Endometrial microvascular endothelial cells (primary cell): ENCODE data around the gene TMEM134. TPM values are rescaled to one million over a fixed set of nuclear protein-coding genes. Genes with fewer than 3 reads are reported as not detected.

Experiments
- in situ Hi-C: cut with HindIII; loops from 2 replicates; pipeline ENCODE4 v1.10.0; 2017; ENCODE audit warnings: low sequenced_read_pairs, low pct_unique_long_range_greater_than_20kb; ENCODE audit errors: inconsistent ontology term
- total RNA-seq: library from RNA; depleted of rRNA; stranded (reverse); fragments of >200 nt; gene quantifications from one replicate; pipeline ENCODE4 v1.2.3, GENCODE V29; 2015; ENCODE audit errors: inconsistent ontology term

Gene TMEM134
- total RNA-seq, 1 donor from 2014 or later = 39.0 TPM

DNA sequence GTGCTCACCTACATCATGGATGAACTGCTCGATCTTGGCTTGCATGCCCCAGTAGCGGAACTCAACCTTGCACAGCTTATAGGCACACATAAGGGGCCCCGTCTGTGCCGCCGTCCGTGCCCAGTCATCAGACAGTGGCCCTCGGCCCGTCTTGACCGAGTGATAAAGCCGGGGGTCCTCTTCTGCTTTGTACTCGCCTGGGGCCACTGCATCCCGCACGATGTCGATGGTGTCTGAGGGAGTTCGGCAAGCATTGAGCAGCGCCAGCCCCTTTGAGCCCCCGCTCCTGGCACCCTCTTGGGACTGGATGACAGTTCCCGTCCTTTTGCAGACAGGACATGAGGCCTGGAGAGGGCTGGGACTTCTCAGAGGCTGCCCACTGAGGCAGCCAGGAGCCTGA lies 32.8 kb upstream of the TMEM134 start:
- in situ Hi-C loops = no loop called here

DNA sequence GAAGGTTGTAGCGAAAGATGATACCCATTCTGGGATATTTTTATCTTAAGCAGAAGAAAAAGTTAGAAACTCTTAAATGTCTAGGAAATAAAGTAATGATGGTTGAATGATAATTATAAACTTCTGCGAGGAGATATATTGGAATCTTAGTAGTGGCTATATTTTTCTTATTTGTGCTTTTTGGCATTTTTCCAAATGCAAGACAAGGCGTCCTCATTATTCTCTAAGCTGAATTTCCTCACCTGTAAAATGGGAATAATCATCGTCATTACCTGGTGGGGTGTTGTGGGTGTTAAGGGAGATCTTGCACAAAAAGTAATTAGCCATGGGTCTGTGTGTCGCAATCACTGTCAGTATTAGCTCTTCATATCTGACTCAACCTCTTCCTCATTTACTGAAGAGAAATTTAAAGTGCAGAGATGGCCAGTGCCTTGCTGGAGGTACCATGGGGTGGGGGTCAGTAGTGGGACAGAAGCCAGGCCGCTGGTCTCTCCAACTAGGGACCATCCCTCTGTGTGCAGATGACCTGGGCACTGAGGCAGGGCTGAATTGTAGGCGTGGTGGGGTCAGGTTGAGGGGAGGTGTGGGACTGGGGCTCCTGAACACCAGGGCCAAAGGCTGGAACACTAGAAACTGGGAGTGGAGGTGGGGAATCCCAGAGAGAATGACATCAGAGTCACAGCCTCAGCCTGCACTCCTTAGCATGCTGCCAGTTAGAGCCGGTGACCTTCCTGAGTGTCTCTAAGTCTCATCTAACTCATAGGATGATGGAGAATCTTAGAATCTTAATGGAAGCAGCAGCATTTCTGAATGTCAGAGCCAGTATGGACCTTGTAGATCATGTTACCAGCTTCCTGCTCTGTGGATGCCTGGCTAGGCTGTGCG lies 32.0 kb upstream of the TMEM134 start:
- in situ Hi-C loops = no loop called here

DNA sequence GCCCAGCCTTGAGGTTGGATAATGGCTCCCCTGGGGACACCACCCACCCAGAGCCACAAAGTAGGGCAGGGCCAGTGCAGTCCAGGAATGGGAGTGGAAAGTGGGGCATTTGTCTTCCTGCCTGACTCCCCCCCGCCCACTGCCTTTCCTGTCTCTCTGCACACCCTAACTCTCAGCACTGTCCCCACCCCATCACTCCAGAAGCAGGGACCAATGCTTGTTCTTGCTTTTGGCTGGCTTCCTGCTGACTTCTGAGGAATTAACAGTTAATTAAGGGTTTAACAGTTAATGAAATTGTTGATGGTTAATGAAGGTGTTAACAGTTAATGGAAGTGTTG lies 31.4 kb upstream of the TMEM134 start:
- in situ Hi-C loops = no loop called here

DNA sequence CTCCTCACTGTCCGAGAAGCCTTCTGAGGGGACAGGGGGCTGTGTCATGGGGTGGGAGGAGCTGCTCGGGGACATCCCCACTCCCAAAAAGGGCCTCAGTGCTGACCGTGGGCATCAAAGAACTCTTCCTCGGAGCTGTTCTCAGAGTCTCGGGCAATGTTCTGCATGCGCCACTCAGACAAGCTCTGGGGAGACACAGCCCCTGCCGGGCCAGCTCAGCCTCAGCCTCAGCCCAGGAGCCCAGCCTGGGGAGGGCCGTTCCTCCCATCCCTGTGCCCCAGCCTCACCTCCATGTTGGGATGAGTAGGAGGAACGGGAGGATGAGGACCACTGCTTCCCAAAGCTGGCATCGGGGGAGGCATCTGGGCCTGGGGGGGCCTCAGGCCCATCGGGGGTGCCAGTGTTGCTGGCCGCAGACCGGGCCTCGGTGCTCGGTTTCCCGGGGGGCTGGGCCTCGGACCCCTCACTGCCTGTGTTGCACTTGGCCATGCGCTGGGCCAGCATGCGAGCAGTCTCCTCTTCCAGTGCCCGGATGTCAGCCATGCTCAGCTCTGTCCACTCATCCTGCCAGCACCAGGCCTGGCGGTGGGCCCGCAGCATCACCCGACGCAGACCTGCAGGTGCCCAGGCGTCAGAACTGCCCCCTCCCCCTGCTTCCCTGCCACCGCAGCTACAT lies 30.9 kb upstream of the TMEM134 start:
- in situ Hi-C loops = no loop called here

DNA sequence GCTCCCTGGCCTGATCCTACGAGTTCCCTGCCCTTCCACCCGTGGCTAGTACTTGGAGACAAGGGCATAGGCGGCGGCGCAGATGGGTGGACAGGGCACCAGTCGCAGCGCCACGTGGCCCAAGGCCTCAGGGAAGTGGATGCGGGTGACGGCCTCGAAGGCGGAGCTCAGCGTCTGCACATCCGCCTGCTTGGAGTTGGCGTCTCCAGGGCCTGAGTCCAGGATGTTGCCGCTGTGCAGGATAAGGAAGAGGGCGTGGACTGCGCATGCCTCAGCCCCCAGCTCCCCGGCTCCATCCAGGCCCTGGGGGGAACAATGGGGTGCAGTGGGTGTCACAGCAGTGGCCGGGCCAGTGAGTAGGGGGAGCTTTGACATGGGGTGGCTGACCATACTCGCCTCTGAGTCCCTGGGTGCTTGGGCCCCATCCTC lies 29.5 kb upstream of the TMEM134 start:
- in situ Hi-C loops = no loop called here

DNA sequence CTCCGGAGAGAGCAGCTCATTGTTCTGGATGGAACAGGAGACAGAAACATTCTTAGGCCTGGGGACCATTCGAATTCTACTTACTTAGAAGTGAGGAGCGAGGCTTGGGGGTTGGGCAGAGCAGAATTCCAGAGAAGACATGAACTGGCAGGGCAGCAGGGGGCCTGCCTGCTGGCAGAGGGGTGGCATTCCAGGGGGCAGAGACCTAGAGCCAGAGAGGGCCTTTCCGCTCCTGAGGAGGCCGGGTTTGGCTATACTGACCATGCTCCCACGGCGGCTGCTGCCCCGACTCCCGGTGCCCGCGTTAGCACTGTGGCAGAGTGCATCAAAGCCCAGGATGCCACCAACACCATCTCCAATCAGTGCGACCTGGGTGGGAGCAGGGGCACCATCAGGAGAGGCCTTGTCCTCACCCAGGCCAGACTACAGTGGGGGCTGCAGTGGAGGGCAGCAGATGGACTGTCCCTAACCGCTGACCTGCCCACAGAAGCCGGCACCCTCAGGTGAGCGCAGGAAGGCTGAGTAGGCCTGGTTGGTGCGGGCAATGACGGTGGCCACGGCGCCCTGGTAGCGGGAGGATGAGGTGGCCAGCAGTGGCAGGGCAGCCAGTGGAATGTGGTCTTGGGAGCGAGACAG lies 28.7 kb upstream of the TMEM134 start:
- in situ Hi-C loops = no loop called here

DNA sequence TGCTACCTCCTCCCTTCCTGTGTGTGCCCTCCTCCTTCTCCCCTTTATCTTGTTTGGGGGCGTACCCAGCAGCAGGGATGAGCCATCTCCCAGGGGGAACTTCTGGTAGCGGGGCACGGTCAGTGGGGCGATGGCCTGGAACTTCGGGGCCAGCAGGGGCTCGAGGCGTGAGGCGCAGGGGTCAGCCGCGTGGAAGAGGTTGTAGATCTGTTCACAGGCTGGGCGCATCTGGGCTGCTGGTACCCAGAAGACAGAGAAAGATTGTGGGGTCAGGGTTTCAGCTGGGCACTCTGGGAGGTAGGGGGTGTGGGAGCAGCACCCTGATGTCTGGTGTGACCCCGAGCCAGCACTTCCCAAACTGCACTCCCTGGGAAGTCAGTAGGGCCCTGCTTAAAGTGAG lies 27.1 kb upstream of the TMEM134 start:
- in situ Hi-C loops = no loop called here

DNA sequence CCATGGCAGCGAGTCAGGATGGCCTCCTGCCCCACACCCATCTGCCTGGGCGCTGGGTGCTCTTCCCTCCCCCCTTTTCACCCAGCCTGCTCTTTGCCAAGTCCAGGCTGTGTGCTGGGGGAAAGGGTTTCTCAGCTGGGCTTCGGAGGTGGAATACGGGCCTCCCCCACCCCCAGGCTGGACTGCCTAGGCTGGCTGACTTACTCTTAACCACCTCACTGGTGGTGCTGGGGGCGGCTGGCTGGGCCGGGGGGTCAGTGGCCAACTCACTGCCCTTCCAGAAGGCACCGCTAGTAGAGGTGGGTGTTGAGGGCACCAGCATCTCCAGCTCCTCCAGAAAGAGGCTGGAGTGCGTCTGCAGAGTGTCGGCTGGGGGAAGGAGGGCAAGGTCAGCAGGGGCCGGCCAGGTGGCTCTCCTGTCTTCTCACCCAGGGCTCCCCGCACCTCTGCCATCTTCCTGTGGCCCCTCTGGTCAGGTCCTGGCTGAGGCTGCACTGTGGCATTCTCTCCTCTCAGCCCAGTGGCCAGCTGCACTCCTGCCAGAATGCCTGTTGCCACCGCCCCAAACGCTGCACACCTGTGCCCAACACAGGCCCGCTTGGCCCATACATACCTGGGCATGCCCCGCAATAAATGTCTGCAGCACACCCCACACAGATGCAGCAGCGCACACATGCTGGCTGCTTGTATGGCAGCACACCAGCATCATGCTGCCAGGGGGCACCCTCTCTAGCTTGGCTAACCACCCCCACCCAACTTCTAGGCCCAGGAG lies 26.4 kb upstream of the TMEM134 start:
- in situ Hi-C loops = no loop called here

DNA sequence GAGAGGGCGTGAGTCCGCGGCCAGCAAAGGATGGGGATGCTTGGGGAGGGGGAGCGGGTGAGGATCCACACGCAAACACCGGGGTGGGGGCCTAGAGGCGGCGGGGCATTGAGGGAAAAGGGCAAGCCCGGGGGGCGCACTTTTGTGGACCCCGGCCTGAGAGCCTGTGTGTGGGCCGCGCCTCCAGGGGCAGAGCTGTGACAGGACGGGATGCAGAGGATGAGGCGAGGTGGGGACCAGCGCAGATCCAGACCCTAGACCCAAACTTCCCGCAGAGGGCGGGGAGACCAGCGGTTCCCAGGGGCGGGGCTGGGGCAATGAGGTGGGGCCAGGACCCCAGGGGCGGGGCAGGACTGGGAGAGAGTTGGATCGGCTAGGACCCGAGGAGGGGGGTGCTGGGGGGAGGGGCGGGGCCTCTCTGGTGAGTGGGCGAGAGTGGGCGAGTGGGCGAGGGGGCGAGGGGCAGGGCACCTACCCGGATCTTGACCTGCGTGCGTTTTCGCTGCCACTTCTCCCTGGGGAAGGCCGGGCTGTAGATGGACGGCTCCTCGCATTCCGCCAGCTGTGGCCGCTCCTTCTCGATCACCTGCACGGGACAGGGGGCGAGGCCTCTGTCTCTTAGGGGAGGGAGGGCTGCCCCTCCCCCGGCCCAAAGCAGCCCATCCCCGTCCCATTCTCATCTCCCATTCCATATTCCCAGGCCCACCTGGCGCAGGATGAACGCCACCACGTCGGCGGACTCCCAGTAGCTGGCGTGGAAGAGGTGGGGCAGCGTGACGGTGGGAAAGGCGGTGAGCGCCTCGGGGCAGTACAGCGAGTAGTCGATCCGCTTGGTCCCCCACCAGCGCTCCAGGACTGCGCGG lies 25.6 kb upstream of the TMEM134 start:
- in situ Hi-C loops = no loop called here

DNA sequence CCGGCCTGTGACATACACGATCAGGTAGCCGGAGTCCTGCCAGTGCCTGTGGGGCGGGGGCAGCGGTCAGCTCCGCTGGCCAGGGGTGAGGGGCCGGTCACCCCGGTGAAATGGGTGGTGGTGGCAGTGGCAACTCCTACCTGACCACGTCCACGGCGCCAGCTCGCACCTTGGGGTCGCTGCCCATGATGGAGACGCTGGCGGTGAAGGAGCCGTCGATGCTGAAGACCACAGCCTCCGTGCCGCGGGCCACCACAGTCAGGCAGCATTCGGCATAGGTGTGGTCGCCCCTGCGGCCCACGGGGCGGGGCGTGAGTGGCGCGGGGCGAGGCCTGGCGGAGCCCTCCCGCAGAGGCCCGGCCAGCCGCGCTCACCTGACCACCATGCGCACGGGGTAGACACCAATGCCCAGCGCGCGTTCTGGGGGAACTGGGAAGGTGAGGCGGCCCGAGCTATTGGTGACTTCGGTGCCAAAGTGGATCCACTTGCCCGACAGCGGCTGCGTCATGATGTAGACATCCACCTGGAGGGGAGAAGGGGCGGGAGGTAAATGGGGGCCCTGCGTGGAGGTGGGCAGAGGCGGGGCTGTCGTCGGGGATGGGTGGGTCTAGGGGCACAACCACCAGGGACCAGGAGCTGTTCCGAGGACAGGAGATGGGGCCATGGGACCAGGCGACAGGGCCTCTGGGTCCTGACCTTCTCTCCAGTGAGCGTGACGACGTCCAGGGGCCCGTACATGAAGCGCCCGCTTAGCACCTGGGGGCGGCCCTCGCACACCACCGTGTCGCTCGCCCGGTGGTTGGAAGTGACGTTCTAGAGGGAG lies 24.7 kb upstream of the TMEM134 start:
- in situ Hi-C loops = no loop called here

DNA sequence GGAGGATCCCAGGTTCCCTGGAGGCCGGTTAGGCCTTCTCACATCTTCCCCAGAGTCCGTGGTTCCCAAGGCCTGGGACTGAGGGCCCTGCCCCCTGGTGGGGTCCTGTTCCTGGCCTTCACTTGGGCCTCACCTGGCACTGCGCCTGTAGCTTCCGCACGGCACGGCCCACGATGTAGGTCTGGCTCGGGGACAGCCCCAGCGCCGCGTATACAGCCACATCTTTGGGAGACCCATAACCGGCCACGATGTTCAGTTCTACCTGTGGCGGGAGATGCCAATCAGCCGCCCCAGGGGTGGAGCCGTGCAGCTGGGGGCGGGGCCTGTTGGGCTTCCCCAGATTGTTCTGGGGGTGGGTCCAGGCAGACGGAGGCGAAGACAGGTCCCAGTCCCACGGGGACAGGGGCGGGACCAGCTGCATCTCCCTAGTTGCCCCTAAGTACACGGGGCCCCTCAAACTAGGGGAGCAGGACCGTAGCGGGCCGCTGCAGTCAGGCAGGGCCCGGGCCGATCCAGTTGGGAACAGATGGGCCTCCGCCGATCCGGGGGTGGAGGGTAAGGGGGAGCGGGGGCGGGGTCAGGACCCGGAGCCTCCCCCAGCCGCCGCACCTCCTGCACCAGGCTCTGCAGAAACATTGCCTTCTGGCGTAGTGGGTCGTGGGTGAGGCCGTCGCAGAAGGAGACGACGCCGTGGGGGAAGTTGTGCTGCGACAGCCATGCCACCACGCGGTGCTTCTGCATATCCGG lies 23.9 kb upstream of the TMEM134 start:
- in situ Hi-C loops = no loop called here

DNA sequence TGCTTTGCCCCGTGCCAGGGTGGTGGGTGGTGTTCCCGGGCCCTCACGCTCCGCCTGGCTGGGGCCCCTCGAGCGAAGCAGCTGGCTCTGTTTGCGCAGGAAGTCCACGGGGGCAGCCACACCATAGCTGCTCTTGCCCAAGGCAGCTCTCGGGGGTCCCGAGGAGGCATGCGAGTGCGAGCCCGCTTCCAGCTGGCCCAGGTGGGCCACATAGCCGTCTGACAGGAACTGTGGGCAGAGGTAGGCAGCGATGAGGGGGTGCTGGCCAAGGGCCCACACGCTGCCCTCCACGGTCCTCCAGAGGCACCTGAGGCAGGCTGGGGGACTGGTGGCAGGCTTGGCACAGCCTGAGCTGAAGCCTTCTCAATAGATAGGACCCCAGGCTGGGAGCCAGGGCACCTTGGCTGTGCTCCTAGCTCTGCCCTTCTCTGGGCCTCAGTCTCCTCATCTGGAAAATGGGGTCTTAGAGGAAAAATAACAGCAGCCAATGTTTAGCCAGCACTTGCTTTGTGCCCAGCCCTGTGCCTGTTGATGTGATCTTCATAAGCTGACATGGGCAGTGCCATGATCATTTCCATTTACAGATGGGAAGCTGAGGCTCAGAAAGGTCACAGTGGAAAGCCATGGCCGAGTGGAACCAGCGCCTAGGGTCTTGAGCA lies 23.1 kb upstream of the TMEM134 start:
- in situ Hi-C loops = no loop called here

DNA sequence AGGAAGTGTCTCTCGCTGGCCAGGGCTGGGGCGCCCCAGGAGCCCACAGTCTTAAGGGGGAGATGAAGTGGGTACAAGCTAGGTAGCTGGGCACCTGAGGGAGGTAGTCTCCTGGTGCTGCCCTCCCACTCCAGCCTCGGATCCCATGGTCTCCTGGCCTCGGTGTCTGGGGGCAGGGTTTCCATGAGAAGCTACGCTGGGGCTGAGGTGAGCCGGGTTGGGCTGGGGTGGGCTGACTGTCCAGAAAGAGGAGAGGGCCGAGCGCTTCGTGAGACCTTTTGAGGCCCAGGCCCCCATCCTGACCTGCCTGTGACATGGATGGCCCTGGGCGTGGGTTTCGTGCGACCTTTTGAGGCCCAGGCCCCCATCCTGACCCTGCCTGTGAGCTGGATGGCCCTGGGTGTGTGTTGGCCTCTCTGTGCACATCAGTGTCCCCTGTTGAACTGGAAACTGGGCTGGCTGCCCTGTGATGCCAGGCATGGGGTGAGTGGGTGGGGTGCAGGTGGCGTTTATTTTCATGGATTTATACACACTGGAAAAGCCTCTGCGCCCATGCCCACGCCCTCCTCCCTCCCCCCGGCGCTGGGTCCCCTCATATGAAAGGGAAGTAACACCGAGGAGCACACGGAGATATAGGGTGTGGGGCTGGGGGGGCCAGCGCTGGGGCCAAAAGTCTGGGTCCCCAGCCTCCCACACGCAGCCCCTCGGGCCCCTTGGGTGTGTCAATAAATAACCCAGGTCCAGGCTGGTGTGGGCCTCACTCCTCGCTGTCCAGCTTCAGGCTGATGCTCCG lies 22.4 kb upstream of the TMEM134 start:
- in situ Hi-C loops = no loop called here

DNA sequence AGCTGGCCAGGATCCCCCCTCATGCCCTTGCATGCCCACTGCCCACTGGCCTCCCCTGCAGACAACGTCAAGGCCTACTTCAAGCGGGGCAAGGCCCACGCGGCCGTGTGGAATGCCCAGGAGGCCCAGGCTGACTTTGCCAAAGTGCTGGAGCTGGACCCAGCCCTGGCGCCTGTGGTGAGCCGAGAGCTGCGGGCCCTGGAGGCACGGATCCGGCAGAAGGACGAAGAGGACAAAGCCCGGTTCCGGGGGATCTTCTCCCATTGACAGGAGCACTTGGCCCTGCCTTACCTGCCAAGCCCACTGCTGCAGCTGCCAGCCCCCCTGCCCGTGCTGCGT lies 21.6 kb upstream of the TMEM134 start:
- in situ Hi-C loops = no loop called here

DNA sequence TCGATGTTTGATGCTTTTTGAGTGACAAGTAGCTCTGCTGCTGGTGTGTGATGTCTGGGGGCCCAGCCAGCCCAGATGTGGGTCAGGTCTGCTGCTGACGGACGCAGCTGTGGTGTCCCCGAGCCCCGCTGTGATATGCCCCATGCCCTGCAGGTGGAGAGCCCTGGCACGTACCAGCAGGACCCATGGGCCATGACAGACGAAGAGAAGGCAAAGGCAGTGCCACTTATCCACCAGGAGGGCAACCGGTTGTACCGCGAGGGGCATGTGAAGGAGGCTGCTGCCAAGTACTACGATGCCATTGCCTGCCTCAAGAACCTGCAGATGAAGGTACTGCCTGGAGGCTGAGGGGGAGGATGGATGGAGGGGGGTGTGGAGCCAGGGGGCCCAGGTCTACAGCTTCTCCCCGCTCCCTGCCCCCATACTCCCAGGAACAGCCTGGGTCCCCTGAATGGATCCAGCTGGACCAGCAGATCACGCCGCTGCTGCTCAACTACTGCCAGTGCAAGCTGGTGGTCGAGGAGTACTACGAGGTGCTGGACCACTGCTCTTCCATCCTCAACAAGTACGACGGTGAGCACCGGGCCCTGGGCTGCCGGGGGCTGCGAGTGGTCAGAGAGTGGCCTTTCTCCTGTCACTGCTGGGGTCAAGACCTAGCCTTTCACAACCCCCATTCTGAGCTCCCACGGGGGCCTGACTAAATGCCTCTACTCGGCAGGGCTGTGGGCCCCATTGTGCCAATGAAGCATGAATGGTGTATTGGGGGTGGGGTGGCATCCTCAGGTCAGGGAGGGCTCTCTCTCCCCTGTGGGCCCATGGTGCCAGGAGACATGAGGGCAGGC lies 21.1 kb upstream of the TMEM134 start:
- in situ Hi-C loops = no loop called here
